OCI-LY3 (cell line): Measurements from ENCODE around the gene SFXN5.
"Not testable (repeated sequence)": the region's sequence is repeated elsewhere in the genome, so short reads cannot be mapped to it uniquely, and the experiment has no call there.

Source experiments
- H2AFZ ChIP-seq: fragments of 200-600, 300-600 bp; shearing (Covaris generic); 2 replicates; pipeline ENCODE4 v1.6.0; 2014; ENCODE audit warnings: antibody characterized with exemption, low read depth, low read length
- H3K27ac ChIP-seq: fragments of 200-600, 300-600 bp; sonication (generic); 2 replicates; pipeline ENCODE4 v1.5.1; 2014; ENCODE audit warnings: mild to moderate bottlenecking, low read length, moderate library complexity, mixed read lengths
- H3K27me3 ChIP-seq: fragments of 200-600, 300-600 bp; sonication (generic); 2 replicates; pipeline ENCODE4 v1.6.1; 2014; ENCODE audit warnings: low read depth, low read length, mixed read lengths
- H3K36me3 ChIP-seq: fragments of 200-600, 300-600 bp; sonication (generic); replicated peaks from 2 replicates; pipeline ENCODE3; 2014; ENCODE audit warnings: low read depth, low read length, mixed read lengths
- H3K4me1 ChIP-seq: fragments of 300-600, 200-600 bp; sonication (generic); 2 replicates; pipeline ENCODE4 v1.6.1; 2014; ENCODE audit warnings: low read length, mixed read lengths
- H3K4me2 ChIP-seq: fragments of 200-600, 300-600 bp; sonication (generic); 2 replicates; pipeline ENCODE4 v1.6.1; 2014; ENCODE audit warnings: low read length, mixed read lengths
- H3K4me3 ChIP-seq: fragments of 300-600, 200-600 bp; sonication (generic); 2 replicates; pipeline ENCODE4 v1.5.1; 2014; ENCODE audit warnings: antibody characterized with exemption, mild to moderate bottlenecking, low read length, moderate library complexity
- H3K79me2 ChIP-seq: fragments of 300-600, 200-600 bp; shearing (Covaris generic); 2 replicates; pipeline ENCODE4 v1.6.1; 2014; ENCODE audit warnings: mild to moderate bottlenecking, low read length, mixed read lengths
- H3K9ac ChIP-seq: fragments of 300-600, 200-600 bp; shearing (Covaris generic); 2 replicates; pipeline ENCODE4 v1.6.0; 2014; ENCODE audit warnings: mild to moderate bottlenecking, low read length, moderate library complexity
- H3K9me3 ChIP-seq: fragments of 200-600, 300-600 bp; shearing (Covaris generic); 2 replicates; pipeline ENCODE4 v1.6.1; 2014; ENCODE audit warnings: low read length, mixed read lengths; ENCODE audit not compliant: insufficient read depth
- H4K20me1 ChIP-seq: fragments of 200-600, 300-600 bp; sonication (generic); 2 replicates; pipeline ENCODE4 v1.6.1; 2016; ENCODE audit warnings: low read length, mixed read lengths; ENCODE audit not compliant: insufficient read depth
- CTCF ChIP-seq: fragments of 200-600, 300-600 bp; sonication (generic); IDR thresholded peaks from 2 replicates; pipeline ENCODE4 v1.5.1; 2014; ENCODE audit warnings: antibody characterized with exemption, low read length, low read depth
- EZH2phosphoT487 ChIP-seq: fragments of 200-600 bp; shearing (Covaris generic); IDR thresholded peaks from 2 replicates; pipeline ENCODE4 v1.6.1; 2018; ENCODE audit warnings: antibody characterized with exemption, mixed run types, low read depth

SFXN5 gene

GRCh38 chr2:73095910-73096309, 24.4 kb upstream of the SFXN5 start:
- Histone ChIP-seq H3K4me1 (peaks cover 6% of the 10 kb centered on the region; the same call in 1 of the 2 replicates), H3K36me3 (no peaks in the 10 kb centered on the region), H2AFZ (no peak overlapping the region), H3K4me3 (no peak overlapping the region), H4K20me1 (no peaks in the 10 kb centered on the region), H3K27me3 (peaks cover 4% of the 10 kb centered on the region), H3K27ac (no peak overlapping the region), H3K9ac (no peak overlapping the region), H3K4me2 (no peak overlapping the region), H3K9me3 (no peaks in the 10 kb centered on the region), H3K79me2 (no peaks in the 10 kb centered on the region)
- TF ChIP-seq CTCF (no peak), EZH2phosphoT487 (no peak)

- not testable (repeated sequence) for H3K36me3 ChIP-seq, H4K20me1 ChIP-seq, H3K27ac ChIP-seq, H3K4me2 ChIP-seq, H3K79me2 ChIP-seq, H3K4me1 ChIP-seq, H2AFZ ChIP-seq, H3K9ac ChIP-seq, H3K9me3 ChIP-seq, H3K27me3 ChIP-seq, H3K4me3 ChIP-seq
Observed at GRCh38 chr2:73093601-73094218, 22.2 kb upstream of the SFXN5 start.

DNA sequence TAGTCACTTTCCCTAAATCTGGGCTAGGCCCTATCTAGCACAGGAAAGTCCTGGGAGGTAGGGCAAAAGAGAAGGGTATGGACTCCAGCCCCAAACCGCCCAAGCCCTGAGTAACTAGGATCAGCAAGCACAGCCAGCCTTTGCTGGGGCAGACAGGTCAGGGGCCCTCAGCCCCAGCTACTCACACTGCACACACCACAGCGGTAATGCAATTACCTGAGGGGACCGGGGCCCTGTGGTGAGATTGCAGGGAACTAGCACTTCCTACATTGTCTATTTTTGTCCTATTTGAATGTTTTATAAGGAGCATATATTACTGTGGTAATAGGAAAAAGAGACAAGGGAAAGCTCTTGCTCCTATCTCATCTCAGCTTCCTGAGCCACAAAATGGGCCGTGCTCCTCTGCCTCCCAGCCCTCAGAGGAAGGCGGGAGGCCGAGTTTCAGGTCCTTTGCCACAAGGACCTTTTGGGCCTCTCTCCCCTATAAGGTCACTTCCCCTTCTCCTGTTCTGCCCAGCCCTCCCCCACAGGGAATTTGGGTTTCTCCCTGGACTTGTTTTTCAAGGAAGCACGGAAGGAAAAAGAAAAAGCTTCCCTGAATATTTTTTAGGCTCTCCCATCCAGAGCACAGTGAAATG, 20.8 kb upstream of the SFXN5 start:
- Histone ChIP-seq H3K27me3 (no peaks in the 10 kb centered on the region), H3K79me2 (no peaks in the 10 kb centered on the region), H3K4me1 (peaks cover 6% of the 10 kb centered on the region; the same call in 1 of the 2 replicates), H3K4me2 (no peak overlapping the region), H2AFZ (no peak overlapping the region), H4K20me1 (no peaks in the 10 kb centered on the region), H3K9ac (no peak overlapping the region), H3K9me3 (no peaks in the 10 kb centered on the region), H3K4me3 (no peak overlapping the region), H3K36me3 (no peaks in the 10 kb centered on the region), H3K27ac (no peak overlapping the region)
- TF ChIP-seq EZH2phosphoT487 (no peak), CTCF (no peak)

DNA sequence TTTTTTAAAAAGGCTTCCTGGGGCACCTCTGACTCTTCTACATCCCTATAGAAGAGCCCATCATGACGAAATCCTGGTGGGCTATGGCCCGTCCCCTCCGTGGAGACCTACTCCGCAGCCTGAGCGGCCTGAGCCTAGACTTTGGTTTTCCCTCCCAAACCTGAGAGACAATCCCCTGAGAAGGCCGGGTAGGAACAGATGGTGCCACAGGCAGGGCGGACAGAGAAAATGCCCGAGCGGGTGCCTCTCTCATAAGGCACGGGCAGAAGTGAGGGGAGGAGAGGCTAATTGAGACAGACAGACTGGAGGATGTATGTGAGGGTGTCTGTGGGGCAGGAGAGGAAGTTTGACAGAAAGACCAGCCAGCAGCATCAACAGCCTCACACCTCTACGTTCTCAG, 20.2 kb upstream of the SFXN5 start:
- H3K27ac ChIP-seq, result no peak overlapping the region
- H2AFZ ChIP-seq, result no peak overlapping the region
- H3K79me2 ChIP-seq, result no peaks in the 10 kb centered on the region
- TF ChIP-seq CTCF (no peak), EZH2phosphoT487 (no peak)
- no peak overlapping the region for H3K4me3 ChIP-seq
- no peak overlapping the region for H3K4me2 ChIP-seq
- peaks cover 6% of the 10 kb centered on the region; the same call in 1 of the 2 replicates for H3K4me1 ChIP-seq
- H3K9ac ChIP-seq, result no peak overlapping the region
- H4K20me1 ChIP-seq, result no peaks in the 10 kb centered on the region
- no peaks in the 10 kb centered on the region for H3K27me3 ChIP-seq
- no peaks in the 10 kb centered on the region for H3K9me3 ChIP-seq
- H3K36me3 ChIP-seq, result no peaks in the 10 kb centered on the region
